A673 (cell line): ENCODE results near the gene STARD10. TPM values are rescaled to one million over a fixed set of nuclear protein-coding genes. Genes with fewer than 3 reads are reported as not detected.

Experiments used
- BruUV-seq: library from RNA; stranded (reverse); fragments of 400-500 nt; replicated peaks from 2 replicates; lab custom pipeline; 2021; lab: Mats Ljungman, UMichigan
- CTCF ChIA-PET: fragments of 300-600 bp; sonication (Branson Sonifier 250); formaldehyde crosslinking; loops from one replicate; lab custom pipeline; 2022; ENCODE audit warnings: antibody characterized with exemption; lab: Charles Lee
- POLR2A ChIA-PET: fragments of 300-600 bp; sonication (Branson Sonifier 250); formaldehyde crosslinking; loops from one replicate; lab custom pipeline; 2022; ENCODE audit warnings: antibody characterized with exemption; ENCODE audit not compliant: low non-redundant PET; lab: Charles Lee
- DNase-seq: peaks from one replicate; pipeline ENCODE4 v3.0.0-alpha.2; 2015; ENCODE audit warnings: low spot score
- H3K27ac ChIP-seq: fragments of 200-600 bp; sonication (generic); 2 replicates; pipeline ENCODE4 v1.5.1; 2016; ENCODE audit warnings: mixed run types, low read depth, mild to moderate bottlenecking, mixed read lengths, antibody characterized with exemption, low read length; ENCODE audit not compliant: poor library complexity, severe bottlenecking
- H3K27me3 ChIP-seq: fragments of 200-600 bp; sonication (generic); replicated peaks from 2 replicates; pipeline ENCODE4 v1.6.1; 2017; ENCODE audit warnings: mixed run types, low read depth, mild to moderate bottlenecking, mixed read lengths, antibody characterized with exemption, low read length; ENCODE audit not compliant: insufficient read depth, poor library complexity
- H3K36me3 ChIP-seq: fragments of 200-600 bp; sonication (generic); 2 replicates; pipeline ENCODE4 v1.6.1; 2016; ENCODE audit warnings: mixed run types, mild to moderate bottlenecking, mixed read lengths, antibody characterized with exemption, low read length; ENCODE audit not compliant: insufficient read depth, poor library complexity, severe bottlenecking
- H3K4me1 ChIP-seq: fragments of 200-600 bp; sonication (generic); 2 replicates; pipeline ENCODE4 v1.6.1; 2017; ENCODE audit warnings: mixed run types, mild to moderate bottlenecking, mixed read lengths, antibody characterized with exemption, low read length; ENCODE audit not compliant: insufficient read depth, poor library complexity, severe bottlenecking
- H3K4me3 ChIP-seq: fragments of 200-600 bp; sonication (generic); 2 replicates; pipeline ENCODE4 v1.5.1; 2016; ENCODE audit warnings: low read depth, mixed run types, mild to moderate bottlenecking, mixed read lengths, low read length; ENCODE audit not compliant: poor library complexity, severe bottlenecking
- H3K9me3 ChIP-seq: fragments of 200-600 bp; sonication (generic); 2 replicates; pipeline ENCODE4 v1.6.1; 2016; ENCODE audit warnings: mixed run types, low read depth, mild to moderate bottlenecking, mixed read lengths, antibody characterized with exemption, low read length; ENCODE audit not compliant: poor library complexity, severe bottlenecking
- EZH2 ChIP-seq: fragments of 200-600 bp; sonication (generic); IDR thresholded peaks from 2 replicates; pipeline ENCODE4 v1.6.1; 2017; ENCODE audit warnings: borderline replicate concordance, low read depth, mild to moderate bottlenecking, mixed read lengths, antibody characterized with exemption, low read length; ENCODE audit not compliant: poor library complexity, severe bottlenecking
- intact Hi-C: fragments of 100-400 bp; cut with micrococcal nuclease; formaldehyde crosslinking; loops from one replicate; pipeline ENCODE4 v1.10.0; 2022; ENCODE audit not compliant: unreplicated experiment
- total RNA-seq: library from RNA; stranded (reverse); gene quantifications from 2 replicates; pipeline ENCODE4 v1.2.3, GENCODE V29; 2021
- TF ChIP-seq, protein P1 (sequence below): fragments of 300-800, 200-600 bp; sonication (generic); conservative IDR thresholded peaks from 2 replicates; pipeline ENCODE4 v1.5.1; 2017; ENCODE audit warnings: low read depth, mild to moderate bottlenecking, antibody characterized with exemption, low read length, moderate library complexity, mixed read lengths

The STARD10 gene
- total RNA-seq, 1 experiment from 2014 or later = 16.9 TPM

GRCh38 chr11:72726266-72727220 is 67.3 kb downstream of the STARD10 start:
- POLR2A ChIA-PET = no interaction called here
- TF ChIP-seq, protein P1, sequence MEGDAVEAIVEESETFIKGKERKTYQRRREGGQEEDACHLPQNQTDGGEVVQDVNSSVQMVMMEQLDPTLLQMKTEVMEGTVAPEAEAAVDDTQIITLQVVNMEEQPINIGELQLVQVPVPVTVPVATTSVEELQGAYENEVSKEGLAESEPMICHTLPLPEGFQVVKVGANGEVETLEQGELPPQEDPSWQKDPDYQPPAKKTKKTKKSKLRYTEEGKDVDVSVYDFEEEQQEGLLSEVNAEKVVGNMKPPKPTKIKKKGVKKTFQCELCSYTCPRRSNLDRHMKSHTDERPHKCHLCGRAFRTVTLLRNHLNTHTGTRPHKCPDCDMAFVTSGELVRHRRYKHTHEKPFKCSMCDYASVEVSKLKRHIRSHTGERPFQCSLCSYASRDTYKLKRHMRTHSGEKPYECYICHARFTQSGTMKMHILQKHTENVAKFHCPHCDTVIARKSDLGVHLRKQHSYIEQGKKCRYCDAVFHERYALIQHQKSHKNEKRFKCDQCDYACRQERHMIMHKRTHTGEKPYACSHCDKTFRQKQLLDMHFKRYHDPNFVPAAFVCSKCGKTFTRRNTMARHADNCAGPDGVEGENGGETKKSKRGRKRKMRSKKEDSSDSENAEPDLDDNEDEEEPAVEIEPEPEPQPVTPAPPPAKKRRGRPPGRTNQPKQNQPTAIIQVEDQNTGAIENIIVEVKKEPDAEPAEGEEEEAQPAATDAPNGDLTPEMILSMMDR = no peak
- no peak for TF ChIP-seq EZH2
- Histone ChIP-seq H3K27ac (no peak overlapping the region), H3K4me3 (no peak overlapping the region), H3K36me3 (no peaks in the 10 kb centered on the region), H3K9me3 (no peaks in the 10 kb centered on the region), H3K27me3 (no peaks in the 10 kb centered on the region), H3K4me1 (peaks cover 7% of the 10 kb centered on the region)
- intact Hi-C loops = loop anchor here (5.0 to 10.0 kb wide), 2 partner anchors 518 to 566 kb away; no protein-coding TSS in a partner anchor
- CTCF ChIA-PET = interaction anchor here (0.6 to 0.7 kb wide), 2 partner anchors 52 to 451 kb away, joined by 5 to 7 read pairs; no protein-coding TSS in a partner anchor
- no peak for DNase-seq
- no TSS peak for BruUV-seq

DNA sequence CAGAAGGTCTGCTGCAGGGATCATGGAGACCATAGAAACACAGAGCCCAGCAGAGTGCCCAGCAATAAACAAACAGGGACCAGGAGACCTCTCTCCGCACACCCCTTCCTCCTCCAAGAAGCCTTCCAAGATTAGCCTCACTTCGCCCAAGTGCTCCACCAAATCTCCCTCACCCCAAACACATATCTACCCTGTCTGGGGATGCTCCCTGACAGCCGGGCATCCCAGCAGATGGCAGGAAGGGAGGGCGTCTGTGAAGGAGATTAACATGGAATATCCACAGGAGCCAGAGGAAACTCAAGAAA is 68.2 kb downstream of the STARD10 start:
- TF ChIP-seq, protein P1 = no peak
- TF ChIP-seq EZH2 = no peak
- no TSS peak for BruUV-seq

GRCh38 chr11:72724851-72725723 is 68.8 kb downstream of the STARD10 start:
- POLR2A ChIA-PET = no interaction called here
- peaks cover 19% of the 10 kb centered on the region for H3K4me1 ChIP-seq
- no peak overlapping the region for H3K4me3 ChIP-seq
- DNase-seq = peak; percentile 90
- TF ChIP-seq EZH2 = no peak
- TF ChIP-seq, protein P1 = peak; percentile 97
- H3K36me3 ChIP-seq = no peaks in the 10 kb centered on the region
- H3K27me3 ChIP-seq = no peaks in the 10 kb centered on the region
- CTCF ChIA-PET = interaction anchor here (0.5 to 1.4 kb wide), 17 partner anchors 9 to 899 kb away, joined by 3 to 21 read pairs (median 5); partner anchors contain the start of gene STARD10
- H3K9me3 ChIP-seq = no peaks in the 10 kb centered on the region
- no TSS peak for BruUV-seq
- intact Hi-C loops = loop anchor here (1.0 to 10.0 kb wide), 4 partner anchors 68 to 567 kb away; no protein-coding TSS in a partner anchor
- H3K27ac ChIP-seq = no peak overlapping the region

More for the DNA sequence above, 68.2 kb downstream of the STARD10 start:
- H3K27me3 ChIP-seq = no peaks in the 10 kb centered on the region
- H3K4me3 ChIP-seq = no peak overlapping the region
- POLR2A ChIA-PET = no interaction called here
- DNase-seq = no peak
- CTCF ChIA-PET = interaction anchor here (0.6 to 1.4 kb wide), 14 partner anchors 9 to 899 kb away, joined by 3 to 21 read pairs (median 6); partner anchors contain the start of gene STARD10
- H3K27ac ChIP-seq = no peak overlapping the region
- H3K36me3 ChIP-seq = no peaks in the 10 kb centered on the region
- intact Hi-C loops = loop anchor here (1.0 to 10.0 kb wide), 4 partner anchors 68 to 567 kb away; no protein-coding TSS in a partner anchor
- H3K9me3 ChIP-seq = no peaks in the 10 kb centered on the region
- H3K4me1 ChIP-seq = peaks cover 15% of the 10 kb centered on the region
